ENCODE results near the gene RGS12. TPM values are rescaled to one million over a fixed set of nuclear protein-coding genes. Genes with fewer than 3 reads are reported as not detected.

Gene RGS12
- total RNA-seq, 1 experiment from 2014 or later = 36.6 TPM

GRCh38 chr4:3286335-3287175 is 6.3 kb upstream of the RGS12 start:
- peak overlapping the region; percentile 77 for H3K4me2 ChIP-seq
- no peaks in the 10 kb centered on the region for H4K20me1 ChIP-seq (ENCODE audit: insufficient read depth)
- H3K4me1 ChIP-seq (replicated peaks; ENCODE audit: insufficient read depth) = peaks cover 28% of the 10 kb centered on the region
- ChIA-PET CTCF (interaction anchor here (0.7 kb wide), 1 partner anchor 151 kb away, joined by 4 read pairs; no protein-coding TSS in a partner anchor), POLR2A (ENCODE audit: unreplicated experiment) (no interaction called here)
- peak overlapping the region; percentile 41; the same call in 1 of the 2 replicates for H3K4me3 ChIP-seq
- no peaks in the 10 kb centered on the region for H3K9me2 ChIP-seq (ENCODE audit: insufficient read depth)
- no peaks in the 10 kb centered on the region for H3K79me2 ChIP-seq (ENCODE audit: low read depth)
- intact Hi-C loops (cut with micrococcal nuclease; ENCODE audit: unreplicated experiment) = no loop called here
- peaks cover 13% of the 10 kb centered on the region; the same call in 1 of the 2 replicates for H3F3A ChIP-seq (ENCODE audit: insufficient read depth, low read depth)
- TF ChIP-seq EZH2 (IDR thresholded peaks at IDR 0.05; ENCODE audit: low read depth) (no peak), CTCF (conservative IDR thresholded peaks at IDR 0.05) (no peak)
- no peaks in the 10 kb centered on the region for H3K36me3 ChIP-seq (ENCODE audit: low read depth)
- peak overlapping the region; percentile 59 for H3K27ac ChIP-seq
- no peak overlapping the region for H2AFZ ChIP-seq
- BruUV-seq (replicated peaks) = no TSS peak
- DNase-seq = no peak
- no peaks in the 10 kb centered on the region for H3K27me3 ChIP-seq (ENCODE audit: insufficient read depth, low read depth)
- no peaks in the 10 kb centered on the region; the same call in 1 of the 2 replicates for H3K9me3 ChIP-seq (ENCODE audit: insufficient read depth, low read depth)

- H4K20me1 ChIP-seq (ENCODE audit: insufficient read depth) = no peaks in the 10 kb centered on the region
- no peak for DNase-seq
- CTCF ChIA-PET = no interaction called here
- H3F3A ChIP-seq (ENCODE audit: insufficient read depth, low read depth) = peaks cover 17% of the 10 kb centered on the region
- H3K9me3 ChIP-seq (ENCODE audit: insufficient read depth, low read depth) = no peaks in the 10 kb centered on the region
- no peaks in the 10 kb centered on the region for H3K36me3 ChIP-seq (ENCODE audit: low read depth)
- H3K4me2 ChIP-seq = no peak overlapping the region
- H3K79me2 ChIP-seq (ENCODE audit: low read depth) = no peaks in the 10 kb centered on the region
- POLR2A ChIA-PET (ENCODE audit: unreplicated experiment) = no interaction called here
- no peak overlapping the region for H3K4me3 ChIP-seq
- no peak overlapping the region for H2AFZ ChIP-seq
- H3K4me1 ChIP-seq (replicated peaks; ENCODE audit: insufficient read depth) = peaks cover 28% of the 10 kb centered on the region
- no peaks in the 10 kb centered on the region for H3K27me3 ChIP-seq (ENCODE audit: insufficient read depth, low read depth)
- no peaks in the 10 kb centered on the region for H3K9me2 ChIP-seq (ENCODE audit: insufficient read depth)
- intact Hi-C loops (cut with micrococcal nuclease; ENCODE audit: unreplicated experiment) = no loop called here
- TF ChIP-seq CTCF (conservative IDR thresholded peaks at IDR 0.05) (no peak), EZH2 (IDR thresholded peaks at IDR 0.05; ENCODE audit: low read depth) (no peak)
- no peak overlapping the region for H3K27ac ChIP-seq
- BruUV-seq (replicated peaks) = no TSS peak
Measured at GRCh38 chr4:3287271-3287971, 5.4 kb upstream of the RGS12 start.

- H3K9me3 ChIP-seq (ENCODE audit: insufficient read depth, low read depth) = no peaks in the 10 kb centered on the region
- ChIA-PET CTCF (no interaction called here), POLR2A (ENCODE audit: unreplicated experiment) (no interaction called here)
- intact Hi-C loops (cut with micrococcal nuclease; ENCODE audit: unreplicated experiment) = no loop called here
- no peak overlapping the region for H2AFZ ChIP-seq
- no peak for TF ChIP-seq EZH2 (IDR thresholded peaks at IDR 0.05; ENCODE audit: low read depth)
- TF ChIP-seq CTCF (conservative IDR thresholded peaks at IDR 0.05) = no peak
- H3K9me2 ChIP-seq (ENCODE audit: insufficient read depth) = no peaks in the 10 kb centered on the region
- no peaks in the 10 kb centered on the region for H3K36me3 ChIP-seq (ENCODE audit: low read depth)
- DNase-seq = no peak
- H3K4me3 ChIP-seq = no peak overlapping the region
- no TSS peak for BruUV-seq (replicated peaks)
- no peak overlapping the region for H3K4me2 ChIP-seq
- H3K27ac ChIP-seq = no peak overlapping the region
- H3K4me1 ChIP-seq (replicated peaks; ENCODE audit: insufficient read depth) = peaks cover 28% of the 10 kb centered on the region
- H3K79me2 ChIP-seq (ENCODE audit: low read depth) = no peaks in the 10 kb centered on the region
- peaks cover 17% of the 10 kb centered on the region for H3F3A ChIP-seq (ENCODE audit: insufficient read depth, low read depth)
- no peaks in the 10 kb centered on the region for H3K27me3 ChIP-seq (ENCODE audit: insufficient read depth, low read depth)
- H4K20me1 ChIP-seq (ENCODE audit: insufficient read depth) = no peaks in the 10 kb centered on the region
Measured at GRCh38 chr4:3287972-3288570, 4.8 kb upstream of the RGS12 start.

All from PC-9 (cell line).